SK-N-SH (cell line): Measurements from ENCODE around the gene ZBTB16. TPM values are rescaled to one million over a fixed set of nuclear protein-coding genes. Genes with fewer than 3 reads are reported as not detected.

Experiments
- CTCF ChIA-PET: fragments of 300-600, 350-600 bp; formaldehyde crosslinking; extraction: SDS; loops from one replicate; lab custom pipeline; 2021; lab: Yijun Ruan, JAX
- POLR2A ChIA-PET: fragments of 350-600 bp; sonication (Branson Sonifier 250); formaldehyde crosslinking; extraction: SDS; loops from one replicate; lab custom pipeline; 2020; ENCODE audit warnings: antibody characterized with exemption, inconsistent platforms; lab: Yijun Ruan, JAX
- DNase-seq: peaks from one replicate; pipeline ENCODE4 v3.0.0; 2012
- H2AFZ ChIP-seq: fragments of 200-600 bp; sonication (generic); 2 replicates; pipeline ENCODE4 v1.8.1; 2016; ENCODE audit warnings: antibody characterized with exemption, mild to moderate bottlenecking, low read depth
- H3F3A ChIP-seq: fragments of 200-600 bp; sonication (generic); replicated peaks from 2 replicates; pipeline ENCODE3; 2016; ENCODE audit warnings: antibody characterized with exemption, mild to moderate bottlenecking; ENCODE audit not compliant: insufficient read depth
- H3K27ac ChIP-seq, 2 experiments: fragments of 200-500 bp in 1 of 2; fragments of 200-600 bp in 1 of 2; sonication (Bioruptor generic) in 1 of 2; sonication (generic), shearing (Covaris generic) in 1 of 2; 2 replicates each; pipeline versions ENCODE4 v1.5.1 to v1.6.1; 2014 to 2016; ENCODE audit warnings: low read depth in 2 of 2, inconsistent platforms in 1 of 2, low read length in 1 of 2, mild to moderate bottlenecking in 1 of 2, mixed read lengths in 1 of 2
- H3K27me3 ChIP-seq: fragments of 200-600 bp; sonication (generic), shearing (Covaris generic); 2 replicates; pipeline ENCODE4 v1.6.1; 2016; ENCODE audit warnings: mixed run types; ENCODE audit not compliant: insufficient read depth
- H3K36me3 ChIP-seq, 2 experiments: fragments of 200-500 bp in 1 of 2; fragments of 200-600 bp in 1 of 2; sonication (Bioruptor generic) in 1 of 2; sonication (generic) in 1 of 2; replicated peaks in 1 of 2; 2 replicates each; pipeline versions ENCODE3 to v1.5.1; 2014 to 2016; ENCODE audit warnings: low read length in 1 of 2, mild to moderate bottlenecking in 1 of 2; ENCODE audit not compliant: insufficient read depth in 2 of 2, control insufficient read depth in 1 of 2
- H3K4me1 ChIP-seq, 2 experiments: fragments of 200-500 bp in 1 of 2; fragments of 200-600 bp in 1 of 2; sonication (Bioruptor generic) in 1 of 2; sonication (generic), shearing (Covaris generic) in 1 of 2; 2 replicates each; pipeline versions ENCODE4 v1.5.1 to v1.6.1; 2014 to 2016; ENCODE audit warnings: low read depth in 1 of 2, low read length in 1 of 2, mixed run types in 1 of 2; ENCODE audit not compliant: insufficient read depth in 2 of 2, control insufficient read depth in 1 of 2
- H3K4me2 ChIP-seq: fragments of 200-600 bp; sonication (generic), shearing (Covaris generic); 2 replicates; pipeline ENCODE4 v1.6.1; 2017; ENCODE audit warnings: mixed run types
- H3K4me3 ChIP-seq, 2 experiments: fragments of 200-500 bp in 1 of 2; fragments of 200-600 bp in 1 of 2; sonication (Bioruptor generic) in 1 of 2; sonication (generic), shearing (Covaris generic) in 1 of 2; 2 replicates each; pipeline versions ENCODE4 v1.5.1 to v1.8.1; 2014 to 2016; ENCODE audit warnings: low read depth in 2 of 2, inconsistent platforms in 1 of 2, low read length in 1 of 2, mild to moderate bottlenecking in 1 of 2, mixed read lengths in 1 of 2, moderate library complexity in 1 of 2
- H3K79me2 ChIP-seq: fragments of 200-600 bp; sonication (generic); 2 replicates; pipeline ENCODE4 v1.8.1; 2017; ENCODE audit warnings: mild to moderate bottlenecking; ENCODE audit not compliant: insufficient read depth
- H3K9ac ChIP-seq: fragments of 200-600 bp; sonication (generic); 2 replicates; pipeline ENCODE4 v1.6.1; 2017; ENCODE audit warnings: mixed run types
- H3K9me2 ChIP-seq: fragments of 200-600 bp; sonication (generic); 2 replicates; pipeline ENCODE4 v1.6.1; 2017; ENCODE audit warnings: mixed run types
- H3K9me3 ChIP-seq: fragments of 200-600 bp; sonication (generic); 2 replicates; pipeline ENCODE4 v1.6.1; 2017; ENCODE audit warnings: mixed run types, mild to moderate bottlenecking, moderate library complexity
- H4K20me1 ChIP-seq: fragments of 200-600 bp; sonication (generic); 2 replicates; pipeline ENCODE4 v1.6.1; 2017; ENCODE audit warnings: mild to moderate bottlenecking, mixed run types; ENCODE audit not compliant: insufficient read depth
- CHD2 ChIP-seq: fragments of 150-350 bp; IDR thresholded peaks from 2 replicates; pipeline ENCODE4 v1.6.1; 2018; ENCODE audit warnings: low read length; ENCODE audit not compliant: partially characterized antibody
- RAD21 ChIP-seq: IDR thresholded peaks from 2 replicates; pipeline ENCODE4 v1.6.1; 2012; ENCODE audit warnings: mild to moderate bottlenecking, low read length
- RXRA ChIP-seq: IDR thresholded peaks from 2 replicates; pipeline ENCODE4 v1.4.0; 2012; ENCODE audit warnings: low read depth, mild to moderate bottlenecking, borderline replicate concordance
- SIN3A ChIP-seq: IDR thresholded peaks from 2 replicates; pipeline ENCODE4 v1.6.1; 2012; ENCODE audit warnings: low read depth, mild to moderate bottlenecking, low read length, moderate library complexity, borderline replicate concordance
- SMC3 ChIP-seq: IDR thresholded peaks from 2 replicates; pipeline ENCODE4 v1.6.1; 2012; ENCODE audit warnings: low read depth, low read length, improper control_type of control experiment
- YY1 ChIP-seq: IDR thresholded peaks from 2 replicates; pipeline ENCODE4 v1.4.0; 2012; ENCODE audit warnings: low read depth, mild to moderate bottlenecking
- WGBS: methylation state at CpG from one replicate; pipeline ENCODE4 v1.1.6; 2017; ENCODE audit warnings: low lambda C conversion rate; 5-methylcytosine and 5-hydroxymethylcytosine counted together
- polyA plus RNA-seq, 3 experiments: library from polyadenylated mRNA; depleted of rRNA; stranded (reverse); fragments of >200 nt; gene quantifications; 2 replicates each; pipeline ENCODE4 v1.2.3, GENCODE V29; 2012
- TF ChIP-seq, protein P1 (sequence below): IDR thresholded peaks from 2 replicates; pipeline ENCODE4 v1.6.1; 2012; ENCODE audit warnings: mild to moderate bottlenecking, low read depth, low read length, moderate library complexity
- TF ChIP-seq, protein P2 (sequence below): IDR thresholded peaks from 2 replicates; pipeline ENCODE4; 2012
- TF ChIP-seq, protein P3 (sequence below): IDR thresholded peaks from 2 replicates; pipeline ENCODE4 v1.4.0; 2012; ENCODE audit warnings: low read depth, borderline replicate concordance
- TF ChIP-seq, protein P4 (sequence below): fragments of 150-350 bp; IDR thresholded peaks from 2 replicates; pipeline ENCODE4 v1.6.1; 2017; ENCODE audit warnings: antibody characterized with exemption, low read length, low read depth, borderline replicate concordance

ZBTB16 gene
- polyA plus RNA-seq, 1 of the 3 experiments (the other 2 are of a cell fraction), result not detected

DNA sequence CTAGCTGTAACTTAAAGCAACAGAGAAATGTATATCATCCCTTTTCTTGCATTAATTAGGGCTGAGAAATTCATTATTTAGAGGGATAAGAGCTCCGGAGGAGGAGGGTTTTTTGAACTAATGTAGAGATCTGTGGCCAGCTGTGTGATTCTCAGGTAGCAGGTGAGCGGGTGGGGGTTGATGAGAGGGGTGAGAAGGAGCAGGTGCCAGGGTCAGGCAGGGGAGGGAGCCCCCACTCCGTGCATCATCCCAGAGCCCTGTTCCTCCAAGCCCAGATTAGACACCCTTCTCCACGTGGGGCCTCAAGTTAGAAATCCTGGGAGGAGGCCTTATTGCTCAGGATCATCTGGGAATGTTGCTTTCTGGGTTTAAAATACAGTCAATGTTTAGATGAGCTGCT lies 24.9 kb downstream of the ZBTB16 start:
- Histone ChIP-seq H2AFZ (no peak overlapping the region), H3K4me1 (no peaks in the 10 kb centered on the region; a peak in 1 of 4 replicates), H3K27me3 (peaks cover under 1% of the 10 kb centered on the region), H3K9me3 (no peaks in the 10 kb centered on the region), H3K79me2 (no peaks in the 10 kb centered on the region), H3K27ac (no peak overlapping the region), H3K4me2 (no peak overlapping the region), H4K20me1 (no peaks in the 10 kb centered on the region), H3K9me2 (no peaks in the 10 kb centered on the region), H3K4me3 (no peak overlapping the region), H3K9ac (no peak overlapping the region), H3F3A (no peaks in the 10 kb centered on the region), H3K36me3 (no peaks in the 10 kb centered on the region)
- TF ChIP-seq YY1 (no peak), SMC3 (no peak), CHD2 (no peak), RAD21 (no peak), SIN3A (no peak), RXRA (no peak)
- TF ChIP-seq, protein P1, sequence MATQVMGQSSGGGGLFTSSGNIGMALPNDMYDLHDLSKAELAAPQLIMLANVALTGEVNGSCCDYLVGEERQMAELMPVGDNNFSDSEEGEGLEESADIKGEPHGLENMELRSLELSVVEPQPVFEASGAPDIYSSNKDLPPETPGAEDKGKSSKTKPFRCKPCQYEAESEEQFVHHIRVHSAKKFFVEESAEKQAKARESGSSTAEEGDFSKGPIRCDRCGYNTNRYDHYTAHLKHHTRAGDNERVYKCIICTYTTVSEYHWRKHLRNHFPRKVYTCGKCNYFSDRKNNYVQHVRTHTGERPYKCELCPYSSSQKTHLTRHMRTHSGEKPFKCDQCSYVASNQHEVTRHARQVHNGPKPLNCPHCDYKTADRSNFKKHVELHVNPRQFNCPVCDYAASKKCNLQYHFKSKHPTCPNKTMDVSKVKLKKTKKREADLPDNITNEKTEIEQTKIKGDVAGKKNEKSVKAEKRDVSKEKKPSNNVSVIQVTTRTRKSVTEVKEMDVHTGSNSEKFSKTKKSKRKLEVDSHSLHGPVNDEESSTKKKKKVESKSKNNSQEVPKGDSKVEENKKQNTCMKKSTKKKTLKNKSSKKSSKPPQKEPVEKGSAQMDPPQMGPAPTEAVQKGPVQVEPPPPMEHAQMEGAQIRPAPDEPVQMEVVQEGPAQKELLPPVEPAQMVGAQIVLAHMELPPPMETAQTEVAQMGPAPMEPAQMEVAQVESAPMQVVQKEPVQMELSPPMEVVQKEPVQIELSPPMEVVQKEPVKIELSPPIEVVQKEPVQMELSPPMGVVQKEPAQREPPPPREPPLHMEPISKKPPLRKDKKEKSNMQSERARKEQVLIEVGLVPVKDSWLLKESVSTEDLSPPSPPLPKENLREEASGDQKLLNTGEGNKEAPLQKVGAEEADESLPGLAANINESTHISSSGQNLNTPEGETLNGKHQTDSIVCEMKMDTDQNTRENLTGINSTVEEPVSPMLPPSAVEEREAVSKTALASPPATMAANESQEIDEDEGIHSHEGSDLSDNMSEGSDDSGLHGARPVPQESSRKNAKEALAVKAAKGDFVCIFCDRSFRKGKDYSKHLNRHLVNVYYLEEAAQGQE, result no peak
- TF ChIP-seq, protein P2, sequence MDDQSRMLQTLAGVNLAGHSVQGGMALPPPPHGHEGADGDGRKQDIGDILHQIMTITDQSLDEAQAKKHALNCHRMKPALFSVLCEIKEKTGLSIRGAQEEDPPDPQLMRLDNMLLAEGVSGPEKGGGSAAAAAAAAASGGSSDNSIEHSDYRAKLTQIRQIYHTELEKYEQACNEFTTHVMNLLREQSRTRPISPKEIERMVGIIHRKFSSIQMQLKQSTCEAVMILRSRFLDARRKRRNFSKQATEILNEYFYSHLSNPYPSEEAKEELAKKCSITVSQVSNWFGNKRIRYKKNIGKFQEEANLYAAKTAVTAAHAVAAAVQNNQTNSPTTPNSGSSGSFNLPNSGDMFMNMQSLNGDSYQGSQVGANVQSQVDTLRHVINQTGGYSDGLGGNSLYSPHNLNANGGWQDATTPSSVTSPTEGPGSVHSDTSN, result no peak
- TF ChIP-seq, protein P3, sequence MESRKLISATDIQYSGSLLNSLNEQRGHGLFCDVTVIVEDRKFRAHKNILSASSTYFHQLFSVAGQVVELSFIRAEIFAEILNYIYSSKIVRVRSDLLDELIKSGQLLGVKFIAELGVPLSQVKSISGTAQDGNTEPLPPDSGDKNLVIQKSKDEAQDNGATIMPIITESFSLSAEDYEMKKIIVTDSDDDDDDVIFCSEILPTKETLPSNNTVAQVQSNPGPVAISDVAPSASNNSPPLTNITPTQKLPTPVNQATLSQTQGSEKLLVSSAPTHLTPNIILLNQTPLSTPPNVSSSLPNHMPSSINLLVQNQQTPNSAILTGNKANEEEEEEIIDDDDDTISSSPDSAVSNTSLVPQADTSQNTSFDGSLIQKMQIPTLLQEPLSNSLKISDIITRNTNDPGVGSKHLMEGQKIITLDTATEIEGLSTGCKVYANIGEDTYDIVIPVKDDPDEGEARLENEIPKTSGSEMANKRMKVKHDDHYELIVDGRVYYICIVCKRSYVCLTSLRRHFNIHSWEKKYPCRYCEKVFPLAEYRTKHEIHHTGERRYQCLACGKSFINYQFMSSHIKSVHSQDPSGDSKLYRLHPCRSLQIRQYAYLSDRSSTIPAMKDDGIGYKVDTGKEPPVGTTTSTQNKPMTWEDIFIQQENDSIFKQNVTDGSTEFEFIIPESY, result no peak
- TF ChIP-seq, protein P4, sequence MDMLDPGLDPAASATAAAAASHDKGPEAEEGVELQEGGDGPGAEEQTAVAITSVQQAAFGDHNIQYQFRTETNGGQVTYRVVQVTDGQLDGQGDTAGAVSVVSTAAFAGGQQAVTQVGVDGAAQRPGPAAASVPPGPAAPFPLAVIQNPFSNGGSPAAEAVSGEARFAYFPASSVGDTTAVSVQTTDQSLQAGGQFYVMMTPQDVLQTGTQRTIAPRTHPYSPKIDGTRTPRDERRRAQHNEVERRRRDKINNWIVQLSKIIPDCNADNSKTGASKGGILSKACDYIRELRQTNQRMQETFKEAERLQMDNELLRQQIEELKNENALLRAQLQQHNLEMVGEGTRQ, result no peak
- 22% methylated on average over 4 of the region's 4 CpGs for WGBS
- ChIA-PET POLR2A (no interaction called here), CTCF (interaction anchor here (0.5 to 2.4 kb wide), 2 partner anchors 177 to 776 kb away, joined by 3 to 7 read pairs; no protein-coding TSS in a partner anchor)
- DNase-seq, result no peak
